ENCODE data around the gene MYOM1.
"Not testable (repeated sequence)": the region's sequence is repeated elsewhere in the genome, so short reads cannot be mapped to it uniquely, and the experiment has no call there.

MYOM1 gene

DNA sequence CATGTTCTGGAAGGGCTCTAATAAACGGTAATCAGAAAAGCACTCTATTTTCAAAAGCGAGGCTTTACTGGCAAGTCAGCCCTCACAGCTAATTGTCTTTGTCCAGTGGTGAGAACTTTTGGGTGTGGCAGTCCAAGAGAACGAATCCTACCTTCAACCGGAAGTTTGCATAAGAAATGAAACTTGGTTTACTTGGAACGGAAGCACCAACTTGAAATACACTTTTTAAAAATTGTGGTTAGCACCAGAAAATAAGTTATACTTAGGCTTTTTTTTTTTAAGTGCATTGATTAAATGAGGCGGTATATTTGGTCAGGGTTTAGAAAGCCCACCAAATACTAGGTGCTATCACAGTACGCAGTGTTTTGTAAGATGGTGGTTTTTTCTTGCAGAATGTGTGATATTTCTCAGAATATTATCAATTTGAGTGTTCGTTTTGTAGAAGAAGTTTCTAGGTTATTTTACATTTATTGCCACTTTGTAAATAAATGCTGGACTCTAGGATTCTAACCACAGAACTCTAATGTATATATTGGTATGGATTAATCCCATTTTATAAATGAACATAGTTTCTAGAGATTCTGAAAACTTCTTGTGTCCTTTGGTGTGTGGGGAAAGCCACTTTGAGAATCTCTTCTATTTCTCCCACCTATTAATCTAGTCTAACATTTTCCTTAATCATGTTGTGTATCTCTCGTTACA is 29.0 kb upstream of the MYOM1 start:
- DNase-seq (ENCODE audit: low read depth) = no peak

DNA sequence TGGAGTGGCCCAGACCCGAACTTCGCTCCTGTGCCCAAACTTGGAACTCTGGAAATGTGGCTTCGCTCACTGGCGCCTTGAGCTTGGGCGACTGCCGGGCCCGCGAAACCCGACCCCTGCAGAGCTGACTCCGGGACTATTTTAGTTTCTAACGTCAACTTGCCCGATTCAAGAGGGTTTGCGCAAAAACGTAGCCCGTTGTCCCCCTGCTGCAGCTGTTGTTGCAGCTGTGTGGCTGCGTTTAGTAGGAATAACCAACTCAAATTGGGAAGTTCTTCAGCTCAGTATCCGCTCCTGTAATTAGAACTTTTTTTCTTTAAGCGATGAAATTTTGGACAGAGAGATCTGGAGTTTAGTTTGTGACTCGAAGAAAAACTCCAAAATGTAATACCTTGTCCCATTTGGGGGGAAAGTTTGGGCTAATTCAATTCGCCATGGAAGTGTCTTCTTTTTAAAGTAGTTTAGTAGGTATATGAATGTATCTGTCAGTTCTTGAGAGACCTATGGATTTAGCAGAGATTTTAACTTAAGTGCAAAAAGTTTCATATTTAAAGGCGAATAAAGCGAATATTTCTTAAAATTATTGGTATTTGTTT is 28.4 kb upstream of the MYOM1 start:
- no peak for DNase-seq (ENCODE audit: low read depth)

DNA sequence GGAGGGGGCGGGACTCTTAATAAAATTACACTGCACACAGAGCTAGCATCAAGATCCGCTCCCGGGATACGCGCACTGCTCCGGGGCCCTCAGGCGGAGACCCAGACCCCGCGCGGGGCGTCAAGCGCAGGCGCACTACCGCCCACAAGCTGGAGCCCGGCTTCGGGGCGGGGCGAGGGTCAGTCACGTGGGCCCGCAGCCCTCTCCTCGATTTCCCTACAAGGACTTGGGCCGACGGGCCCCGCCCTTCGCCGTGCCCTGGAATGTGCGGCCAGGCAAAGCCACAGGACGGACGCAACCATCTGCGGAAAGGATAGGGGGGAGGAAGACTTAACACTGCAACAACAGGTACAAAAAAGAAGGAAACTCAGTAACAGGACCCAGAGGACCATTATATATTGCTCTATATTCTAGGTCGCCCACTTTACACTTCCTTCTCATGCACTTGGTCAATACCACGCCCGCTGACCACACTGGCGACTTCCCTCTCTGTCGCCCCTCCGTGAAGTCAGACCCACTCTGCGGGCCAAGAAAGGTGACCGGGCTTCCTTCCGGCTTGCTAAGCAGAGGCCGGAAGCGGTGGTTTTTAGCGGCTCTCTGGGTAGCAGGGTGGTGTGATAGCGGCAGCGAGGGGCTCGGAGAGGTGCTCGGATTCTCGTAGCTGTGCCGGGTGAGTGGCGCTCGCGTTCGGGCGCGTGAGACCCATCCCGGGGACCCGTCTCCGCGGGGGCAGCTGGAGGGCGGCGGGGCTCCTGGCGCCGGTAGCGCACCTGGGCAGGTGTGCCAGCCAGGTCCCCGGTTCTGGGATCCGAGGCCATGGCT is 27.7 kb upstream of the MYOM1 start, which contains the start of gene MYL12A:
TSS of gene MYL12A (plus strand) at position 562 of the 822 bp plus-strand sequence. CDS start 5,447 bp downstream, outside the sequence.
- DNase-seq (ENCODE audit: low read depth) = peak; percentile 91

DNA sequence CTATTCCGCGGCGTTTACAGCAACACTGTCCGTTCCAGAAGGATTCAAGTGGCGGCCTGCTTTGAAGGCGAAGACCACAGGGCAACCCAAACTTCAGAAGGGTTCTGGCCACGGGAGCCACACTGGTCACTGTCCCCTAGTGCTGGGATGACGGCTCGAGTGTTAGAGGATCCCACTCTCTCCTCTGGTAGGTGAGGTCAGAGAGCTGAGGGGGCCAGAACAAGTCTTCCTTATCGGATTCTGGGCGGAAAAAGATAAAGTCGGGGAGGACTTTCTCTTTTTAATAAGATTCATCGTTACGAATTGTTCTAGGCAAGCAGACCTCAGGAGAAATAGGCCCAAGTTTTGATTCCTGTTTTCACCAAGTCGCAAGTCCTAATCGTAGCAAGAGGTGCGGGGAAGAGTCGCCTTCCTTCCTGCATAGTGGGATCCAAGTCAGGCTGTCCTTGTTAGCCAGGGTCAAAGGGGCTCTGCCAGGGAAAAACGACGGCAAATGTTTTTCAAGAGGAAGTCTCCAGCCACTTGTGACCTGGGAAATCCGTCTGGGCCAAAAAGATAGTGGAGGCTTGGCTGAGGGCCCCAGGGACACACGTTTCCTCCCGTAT is 27.0 kb upstream of the MYOM1 start:
- DNase-seq (ENCODE audit: low read depth) = peak; percentile 55

DNA sequence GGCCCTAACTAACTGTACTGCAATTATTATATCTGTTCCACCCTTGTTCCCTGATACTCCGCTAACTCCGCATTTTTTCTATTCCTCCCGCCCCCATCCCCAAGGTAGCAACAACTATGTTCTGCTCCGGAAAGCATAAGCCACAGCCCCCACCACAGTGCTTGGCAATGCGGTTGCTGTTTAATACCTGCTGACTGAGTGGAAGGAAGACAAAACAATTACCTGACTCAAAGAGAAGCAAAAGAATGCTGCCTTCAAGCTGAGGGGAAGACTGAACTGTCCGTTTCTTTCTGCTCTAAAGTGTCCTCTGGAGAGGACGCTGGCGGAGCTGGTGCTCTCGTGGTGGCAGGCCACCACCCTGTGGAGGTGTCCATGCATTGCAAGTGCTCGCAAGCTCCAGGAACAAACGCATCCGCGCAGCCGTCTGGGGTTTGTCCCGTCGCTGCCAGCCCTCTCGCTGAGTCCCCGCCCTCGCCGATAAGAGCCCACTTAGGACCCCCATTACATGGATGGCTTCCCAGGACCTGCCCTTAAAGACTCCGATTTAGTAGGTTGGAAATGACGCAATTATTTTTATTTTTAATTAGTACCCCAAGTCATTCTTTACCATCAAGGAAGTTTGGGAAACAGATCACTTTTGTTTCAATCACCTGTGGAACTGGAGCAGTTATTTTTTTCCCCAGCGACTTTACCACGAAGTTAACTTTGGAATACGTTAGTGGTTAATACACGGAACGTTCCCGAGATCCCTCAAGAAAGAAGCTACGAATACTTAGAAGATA is 26.3 kb upstream of the MYOM1 start:
- DNase-seq (ENCODE audit: low read depth) = peak; percentile 45

DNA sequence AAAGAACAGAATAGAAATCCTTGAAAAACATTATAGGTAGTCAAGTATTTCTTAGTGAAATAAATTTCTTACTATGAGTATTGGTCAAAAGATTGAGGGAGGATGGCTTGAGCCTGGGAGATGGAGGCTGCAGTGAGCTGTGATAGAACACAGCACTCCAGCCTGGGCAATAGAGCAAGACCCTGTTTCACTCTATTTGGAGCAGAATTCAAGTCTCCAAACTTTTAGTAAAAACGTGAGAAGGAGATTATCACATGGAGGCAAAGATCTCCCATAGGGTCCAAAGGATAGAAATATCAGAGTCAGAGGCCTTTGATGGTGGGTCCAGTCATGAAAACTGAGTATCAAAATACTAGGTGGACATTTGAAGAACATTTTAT is 25.4 kb upstream of the MYOM1 start:
- no peak for DNase-seq (ENCODE audit: low read depth)

DNA sequence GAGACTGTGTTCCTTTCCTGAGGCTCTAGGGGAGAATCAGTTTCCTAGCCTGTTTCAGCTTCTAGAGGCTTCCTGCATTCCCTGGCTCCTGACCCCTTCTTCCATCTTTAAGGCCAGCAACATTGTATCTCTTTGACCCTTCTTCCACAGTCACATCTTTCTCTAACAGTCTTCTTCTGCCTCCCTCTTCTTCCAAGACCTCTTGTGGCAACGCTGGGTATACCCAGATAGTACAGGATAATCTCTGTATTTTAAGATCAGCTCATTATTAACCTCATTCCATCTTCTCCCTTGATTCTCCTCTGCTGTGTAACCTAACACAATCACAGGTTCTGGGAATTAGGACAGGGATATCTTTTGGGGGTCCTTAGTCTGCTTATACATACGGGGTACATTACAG is 19.0 kb upstream of the MYOM1 start:
- DNase-seq (ENCODE audit: low read depth) = no peak

DNA sequence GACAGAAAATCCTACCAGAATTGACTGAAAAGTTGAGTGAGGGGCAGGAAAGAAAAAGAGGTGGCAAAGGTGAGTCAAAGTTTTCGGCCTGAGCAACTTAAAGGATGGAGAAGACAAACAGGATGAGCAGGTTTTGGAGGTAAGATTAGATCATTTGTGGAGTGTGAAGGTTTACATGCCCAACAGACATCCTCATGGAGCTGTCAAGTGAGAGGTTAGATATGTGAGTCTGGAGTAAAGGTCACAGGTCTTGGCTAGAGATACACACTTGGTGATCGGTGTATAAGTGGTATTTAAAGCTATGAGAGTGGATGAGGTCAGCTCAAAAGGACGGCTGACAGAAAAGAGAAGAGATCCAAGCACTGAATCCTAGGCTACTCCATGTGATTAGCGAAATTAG is 16.7 kb upstream of the MYOM1 start:
- DNase-seq (ENCODE audit: low read depth) = no peak

DNA sequence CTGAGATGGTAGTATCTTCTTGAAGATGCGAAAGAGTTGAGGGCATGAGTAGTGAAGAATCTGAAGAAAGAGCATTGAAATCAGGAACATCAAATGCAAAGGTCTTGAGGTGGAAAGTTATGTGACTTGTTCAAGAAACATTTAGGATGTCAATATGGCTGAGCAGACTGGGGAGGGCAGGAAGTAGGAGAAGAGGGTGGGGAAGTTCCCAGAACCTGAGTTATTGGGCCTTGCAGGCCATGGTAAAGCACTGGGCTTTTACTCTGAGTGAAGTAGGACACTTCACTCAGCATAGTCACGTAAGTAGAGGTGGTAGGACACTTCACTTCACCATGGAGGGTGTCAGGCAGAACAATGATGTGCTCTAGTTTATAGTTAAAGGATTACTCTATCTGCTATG is 16.1 kb upstream of the MYOM1 start:
- DNase-seq (ENCODE audit: low read depth) = no peak

DNA sequence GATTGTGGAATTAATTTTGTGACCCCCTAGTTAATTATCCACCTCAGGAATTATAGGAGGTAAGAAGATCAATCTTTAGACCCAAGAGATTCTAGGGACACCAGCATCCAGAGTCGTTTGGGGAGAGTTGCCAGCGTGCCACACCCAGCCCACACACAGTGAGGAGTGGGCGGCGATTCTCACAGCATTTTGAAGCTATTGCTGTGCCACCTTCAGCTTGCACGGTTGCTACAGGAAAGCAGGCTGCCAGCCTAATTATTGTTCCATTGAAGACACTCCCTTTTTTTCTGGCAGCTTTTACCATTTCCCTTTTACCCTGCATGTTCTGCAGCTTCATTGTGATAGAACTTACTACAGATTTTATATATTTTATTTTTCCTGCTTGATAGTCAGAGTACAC is 14.7 kb upstream of the MYOM1 start:
- no peak for DNase-seq (ENCODE audit: low read depth)

DNA sequence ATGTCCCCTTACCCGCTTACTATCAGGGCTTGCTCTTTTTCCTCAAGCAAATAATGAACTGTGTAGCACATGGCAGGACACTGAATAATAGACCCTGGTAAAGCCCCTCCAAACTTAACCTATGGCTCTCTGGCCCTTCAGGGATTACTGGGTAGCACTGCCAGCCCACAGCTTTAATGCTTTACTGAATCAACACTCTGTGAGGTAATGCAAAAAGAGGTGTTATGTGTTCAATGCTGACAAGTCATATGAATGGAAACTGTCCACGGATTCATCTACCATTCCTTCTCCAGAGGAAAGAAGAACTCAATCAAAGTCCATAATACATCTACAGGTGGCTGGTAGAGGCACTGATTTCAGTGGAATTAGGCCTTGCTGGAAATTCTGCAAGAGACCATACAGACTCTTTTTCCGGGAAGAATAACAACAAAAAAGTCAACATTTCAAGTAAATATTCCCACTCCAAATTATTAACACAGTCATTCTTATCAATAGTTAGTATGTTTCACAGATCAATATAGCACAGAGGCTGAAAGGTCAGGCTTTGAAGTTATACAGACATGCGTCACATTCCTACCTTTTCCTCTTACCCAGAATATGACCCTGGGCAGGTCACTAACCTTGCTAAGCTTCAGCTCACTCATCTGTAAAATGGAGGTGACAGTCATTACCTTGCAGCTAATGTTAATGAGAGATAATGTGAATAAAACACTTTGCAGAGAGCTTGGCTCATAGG is 13.8 kb upstream of the MYOM1 start:
- no peak for DNase-seq (ENCODE audit: low read depth)

DNA sequence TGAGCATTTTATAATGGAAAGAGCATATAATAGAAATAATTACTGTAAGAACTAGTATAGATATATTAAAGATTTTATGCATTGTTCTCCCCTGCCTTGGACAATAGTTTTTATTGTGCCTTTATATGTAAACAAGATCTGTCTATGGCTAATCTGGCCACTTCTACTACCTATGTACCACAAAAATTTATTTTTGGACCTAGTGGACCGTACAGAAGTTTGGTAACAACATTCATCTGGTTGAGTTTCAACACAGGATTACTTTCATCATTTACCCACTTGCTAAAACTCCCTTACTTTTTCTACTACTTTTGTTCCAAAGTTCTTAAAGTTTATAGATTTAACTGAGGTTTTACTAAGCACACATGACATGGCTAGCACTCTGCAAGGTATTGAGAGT is 13.2 kb upstream of the MYOM1 start:
- DNase-seq (ENCODE audit: low read depth) = no peak

DNA sequence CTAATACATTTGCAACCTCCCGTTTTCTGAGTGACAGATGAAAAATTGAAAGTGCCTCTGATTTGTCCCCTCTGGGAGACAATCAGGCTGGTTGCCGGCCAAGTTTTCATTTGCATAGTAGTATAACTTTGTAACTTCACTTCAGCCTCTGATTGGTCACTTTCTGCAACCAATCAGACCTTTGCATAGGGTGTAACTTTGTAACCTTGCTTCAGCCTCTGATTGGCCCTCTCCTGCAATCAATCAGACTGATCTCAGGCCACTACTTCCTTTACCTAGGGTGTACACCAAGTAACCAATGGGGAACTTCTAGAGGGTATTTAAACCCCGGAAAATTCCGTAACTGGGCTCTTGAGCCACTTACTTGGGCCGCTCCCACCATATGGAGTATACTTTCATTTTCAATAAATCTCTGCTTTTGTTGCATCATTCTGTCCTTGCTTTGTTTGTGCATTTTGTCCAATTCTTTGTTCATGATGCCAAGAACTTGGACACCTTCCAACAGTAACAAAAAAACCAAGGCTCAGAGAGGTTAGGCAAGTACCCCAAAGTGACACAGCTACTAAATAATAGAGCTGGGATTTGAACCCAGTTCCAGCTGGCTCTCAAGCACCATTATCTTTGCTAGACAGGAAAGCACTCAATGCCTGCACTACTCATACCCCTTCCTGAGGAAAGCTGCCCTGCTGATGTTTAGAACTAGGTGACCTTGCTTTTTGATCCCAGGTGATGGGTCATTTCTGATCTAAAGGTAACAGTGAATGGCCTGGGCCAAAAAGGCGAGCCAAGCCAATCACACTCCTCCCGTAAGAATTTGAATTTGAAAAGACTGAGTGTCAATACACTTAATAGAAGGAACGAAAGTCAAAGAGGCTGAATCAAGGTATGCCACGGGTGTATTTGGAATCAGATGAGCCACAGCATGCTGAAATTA is 10.9 kb upstream of the MYOM1 start:
- DNase-seq (ENCODE audit: low read depth) = no peak

DNA sequence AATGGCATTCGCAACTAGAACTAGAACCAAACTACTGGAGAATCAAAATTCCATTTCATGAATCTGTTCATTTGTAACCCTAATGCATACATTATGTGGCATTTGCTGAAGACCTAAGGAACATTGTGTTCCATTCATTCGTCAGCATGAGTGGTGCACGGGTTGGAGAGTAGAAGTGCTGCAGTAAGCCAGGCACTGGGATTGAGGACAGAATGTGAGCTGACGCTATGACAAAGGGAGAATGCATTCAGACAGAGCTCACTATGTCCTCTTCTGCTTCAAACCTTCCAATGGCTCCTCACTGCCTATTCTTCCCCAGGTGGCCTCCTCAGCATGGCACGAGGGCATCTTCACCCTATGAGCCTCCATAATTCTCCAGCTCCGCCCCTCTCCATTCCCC is 6.3 kb upstream of the MYOM1 start:
- DNase-seq (ENCODE audit: low read depth) = no peak

DNA sequence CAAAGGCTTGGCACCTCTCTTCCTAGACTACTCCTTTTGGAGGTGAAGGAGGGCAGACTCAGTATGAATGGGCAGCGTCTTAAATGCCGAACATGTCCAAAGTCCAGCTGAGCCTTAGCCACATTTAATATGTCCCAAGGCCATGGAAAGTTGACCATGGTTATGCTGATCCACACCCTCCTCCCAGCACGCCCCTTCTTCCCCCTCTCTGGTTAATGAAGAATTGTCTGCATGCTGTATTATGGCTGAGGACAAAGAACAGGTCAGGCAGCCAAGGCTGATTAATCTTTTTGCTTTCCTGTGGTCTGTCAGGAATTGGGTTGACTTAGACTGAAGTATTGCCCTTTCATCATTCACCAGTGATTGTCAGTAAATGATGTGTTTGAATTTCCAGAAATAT is 5.8 kb upstream of the MYOM1 start:
- DNase-seq (ENCODE audit: low read depth) = no peak

DNA sequence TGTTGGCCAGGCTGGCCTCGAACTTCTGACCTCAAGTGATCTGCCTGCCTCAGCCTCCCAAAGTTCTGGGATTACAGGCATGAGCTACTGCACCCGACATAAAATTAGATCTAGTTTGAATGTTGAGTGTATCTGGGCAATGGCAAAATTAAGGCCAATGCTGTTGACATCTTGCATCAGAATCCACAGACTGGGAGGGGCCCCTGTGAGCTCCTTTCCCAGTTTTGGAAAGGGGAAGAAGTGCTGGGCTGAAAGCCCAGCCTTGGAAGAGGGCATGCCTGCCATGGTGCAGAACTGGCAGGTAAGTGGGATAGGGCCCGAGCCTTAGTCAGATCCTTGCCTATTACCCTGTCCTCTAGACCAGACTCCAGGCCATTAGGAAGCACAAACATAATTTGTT is 4.5 kb upstream of the MYOM1 start:
- DNase-seq (ENCODE audit: low read depth) = no peak

DNA sequence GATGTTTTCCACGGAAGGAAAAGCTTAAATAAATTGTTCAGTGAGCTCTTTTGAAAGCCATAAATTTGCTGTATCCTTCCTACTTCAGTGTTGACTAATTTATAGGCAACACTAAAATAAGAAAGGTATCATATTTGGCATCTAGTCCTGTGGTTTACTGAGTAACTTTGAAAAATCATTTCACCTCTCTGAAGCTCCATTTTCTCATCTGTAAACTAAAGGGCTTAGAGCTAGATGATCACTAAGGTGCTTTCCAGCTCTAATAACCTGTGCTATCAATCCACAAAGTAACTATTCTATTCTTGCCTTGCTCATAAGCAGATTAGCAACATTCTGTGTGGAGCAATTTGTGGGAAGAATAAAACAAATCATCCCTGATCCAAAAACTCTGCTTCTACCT is 3.6 kb upstream of the MYOM1 start:
- DNase-seq (ENCODE audit: low read depth) = no peak

DNA sequence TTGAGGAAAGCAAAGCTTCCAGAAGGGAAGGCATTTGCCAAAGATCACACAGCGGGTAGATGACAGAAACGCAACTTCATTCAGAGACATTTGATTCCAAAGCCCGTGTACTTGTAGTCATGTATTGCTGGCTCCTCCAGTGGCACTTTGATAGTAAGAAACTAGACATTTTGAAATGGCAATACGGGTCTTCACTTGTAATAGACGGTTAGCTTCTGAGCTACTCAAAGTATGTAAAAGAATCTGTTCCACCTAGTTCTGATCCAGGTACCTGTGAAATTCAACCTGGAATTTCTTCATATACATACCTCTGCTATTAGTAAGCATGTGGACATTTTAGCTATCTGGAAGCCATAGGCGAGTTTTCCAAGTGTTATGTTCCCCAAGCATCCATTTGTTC is 1.7 kb upstream of the MYOM1 start:
- DNase-seq (ENCODE audit: low read depth) = no peak

DNA sequence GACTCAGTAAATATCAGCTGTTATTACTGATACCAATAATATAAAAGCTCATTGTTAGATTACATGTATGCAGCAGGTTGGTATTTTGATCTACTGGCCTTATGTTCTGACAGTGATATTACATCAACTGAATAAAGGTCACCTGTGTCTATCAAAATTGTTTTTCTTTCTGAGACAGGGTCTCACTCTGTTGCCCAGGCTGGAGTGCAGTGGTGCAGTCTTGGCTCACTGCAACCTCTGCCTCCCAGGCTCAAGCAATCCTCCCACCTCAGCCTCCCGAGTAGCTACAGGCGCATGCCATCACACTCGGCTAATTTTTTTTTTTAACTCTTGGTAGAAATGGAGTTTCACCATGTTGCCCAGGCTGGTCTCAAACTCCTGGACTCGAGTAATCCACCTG is 1.1 kb upstream of the MYOM1 start:
- not testable (repeated sequence) for DNase-seq (ENCODE audit: low read depth)

DNA sequence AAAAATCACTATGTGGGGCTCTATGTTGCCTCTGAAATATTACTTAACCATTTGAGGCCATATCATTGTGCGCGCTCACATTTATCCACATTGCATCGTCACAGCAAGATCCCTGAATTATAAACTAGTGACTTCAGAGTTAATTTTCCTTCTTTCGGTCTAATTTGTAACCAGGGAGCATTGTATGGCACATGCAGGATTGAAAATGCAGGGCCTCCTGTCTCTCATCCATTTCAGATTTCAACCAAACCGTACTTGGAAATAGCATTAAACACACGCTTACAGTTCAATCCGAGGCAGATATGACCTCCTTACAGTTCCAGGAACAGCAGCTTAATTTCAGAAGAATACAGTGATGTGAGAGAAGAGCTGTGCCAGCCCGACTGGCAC is 532 bp downstream of the MYOM1 start:
- DNase-seq (ENCODE audit: low read depth) = no peak
